Measurements from ENCODE around the gene ARID1A.
A peak's percentile ranks its signal among the peaks of the same experiment; 100 is the strongest.
"Not testable (repeated sequence)": the region's sequence is repeated elsewhere in the genome, so short reads cannot be mapped to it uniquely, and the experiment has no call there.

Gene ARID1A

GRCh38 chr1:26787706-26788514, 92.1 kb downstream of the ARID1A start, which contains the start of gene PIGV:
Gene PIGV (plus strand): TSS chr1:26787950. CDS start chr1:26790816, 2,866 bp downstream.
- peak; percentile 81 to 86 for DNase-seq (ENCODE audit: low read depth in 2 of 2)

DNA sequence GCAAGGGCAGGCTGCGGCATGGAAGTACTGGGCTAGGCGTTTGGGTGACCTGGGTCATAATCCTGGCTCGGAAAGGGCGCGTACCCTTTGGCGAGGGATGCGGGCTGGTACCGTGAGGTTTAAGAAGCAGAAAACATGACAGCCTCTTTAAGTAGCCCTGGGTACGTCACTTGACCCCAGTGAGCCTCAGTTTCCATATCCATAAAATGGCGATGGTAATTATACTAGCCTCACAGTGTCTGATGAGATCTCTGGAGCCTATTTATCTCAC, 92.6 kb downstream of the ARID1A start:
- DNase-seq (ENCODE audit: low read depth in 2 of 2), result no peak

GRCh38 chr1:26788836-26789611, 93.2 kb downstream of the ARID1A start:
- DNase-seq (ENCODE audit: low read depth in 2 of 2), result peak; percentile 70 to 83

DNA sequence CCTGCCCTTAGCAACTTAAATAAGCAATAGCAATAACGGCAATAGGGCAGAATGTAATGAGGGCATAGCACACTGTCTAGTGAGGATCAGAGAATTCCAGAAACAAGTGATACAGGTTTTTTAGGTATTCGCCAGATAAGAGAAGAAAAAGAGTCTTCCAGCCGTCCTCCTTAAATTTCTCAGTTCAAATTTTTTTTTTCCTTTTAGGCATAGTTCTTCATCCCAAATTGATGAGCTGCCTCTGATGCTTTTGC, 93.7 kb downstream of the ARID1A start:
- no peak for DNase-seq (ENCODE audit: low read depth in 2 of 2)

DNA sequence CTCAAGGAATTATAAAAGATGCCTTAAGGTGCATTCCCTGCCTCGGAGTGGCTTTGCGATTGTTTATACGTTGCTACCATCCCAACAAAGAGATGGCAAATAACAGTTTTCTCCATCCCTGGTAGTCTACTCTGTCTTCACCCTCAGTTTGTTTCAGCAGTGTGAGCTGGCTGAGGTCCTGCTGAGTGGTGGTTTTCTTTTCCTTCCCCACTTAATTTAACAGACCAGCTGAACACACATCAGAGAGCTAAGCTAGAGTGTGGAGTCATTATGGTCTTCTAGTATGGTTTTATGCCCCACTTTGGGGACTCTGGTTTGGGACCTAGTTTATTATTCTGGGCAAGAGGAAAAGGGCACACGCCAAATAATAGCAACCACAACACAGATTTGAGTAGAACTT, 94.1 kb downstream of the ARID1A start:
- DNase-seq (ENCODE audit: low read depth in 2 of 2), result no peak

DNA sequence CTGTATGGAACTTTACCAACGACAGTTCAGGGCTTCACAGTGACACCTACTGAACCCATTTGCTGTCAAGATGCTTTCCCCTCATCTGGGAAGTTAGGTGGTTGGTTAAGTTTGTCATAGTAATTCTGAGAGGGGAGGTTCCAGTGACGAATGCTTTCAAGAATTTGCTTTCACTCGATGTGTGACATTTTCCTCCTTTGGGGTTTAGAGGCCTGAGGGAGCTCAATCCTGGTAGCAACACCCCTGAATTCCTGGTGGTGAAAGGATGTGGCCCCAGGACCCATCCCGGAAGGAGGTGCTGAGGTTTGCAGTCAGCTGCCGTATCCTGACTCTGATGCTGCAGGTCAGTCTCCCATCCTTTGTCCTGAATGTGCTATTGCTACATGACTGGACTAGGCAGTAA, 94.7 kb downstream of the ARID1A start:
- no peak for DNase-seq (ENCODE audit: low read depth in 2 of 2)

DNA sequence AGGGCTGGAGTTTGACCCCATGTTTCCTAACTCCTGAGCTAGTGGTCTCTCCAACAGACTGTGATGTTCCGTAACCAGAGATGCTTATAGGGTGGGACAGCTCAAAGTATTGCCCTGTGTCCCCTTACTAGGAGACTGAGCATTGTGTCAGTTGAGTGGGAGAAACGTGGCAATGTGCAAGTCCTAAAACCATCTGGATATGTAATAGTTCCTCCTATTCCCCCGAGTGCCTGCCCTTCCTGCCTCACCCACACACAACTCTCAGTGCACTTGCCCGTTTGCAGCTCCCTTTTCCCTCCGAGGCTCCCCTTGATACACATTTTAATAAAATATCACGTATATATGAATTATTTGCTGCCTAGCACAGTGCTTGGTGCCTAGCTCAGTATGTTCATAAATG, 95.3 kb downstream of the ARID1A start:
- no peak for DNase-seq (ENCODE audit: low read depth in 2 of 2)

DNA sequence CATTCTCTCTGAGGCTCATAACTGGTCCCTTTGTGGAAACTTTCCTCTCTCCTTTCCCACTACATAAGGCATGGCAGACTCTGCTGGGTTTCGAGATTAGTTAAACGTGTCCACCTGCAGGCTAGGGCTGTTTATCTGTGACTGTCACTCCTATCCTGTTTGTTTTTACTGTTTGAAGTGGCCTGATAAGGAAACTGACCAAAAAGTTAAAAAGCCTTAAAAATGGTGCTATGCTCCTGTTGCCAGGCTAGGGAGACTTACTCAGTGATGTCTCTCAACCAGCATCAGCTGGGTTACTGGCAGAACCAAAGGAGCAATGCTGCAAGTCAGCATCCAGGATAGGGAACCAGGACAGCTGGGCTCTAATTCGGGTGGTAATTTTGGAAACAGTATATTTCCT, 95.8 kb downstream of the ARID1A start:
- DNase-seq (ENCODE audit: low read depth in 2 of 2), result no peak

- DNase-seq (ENCODE audit: low read depth in 2 of 2), result no peak
Observed at GRCh38 chr1:26792924-26793323, 97.1 kb downstream of the ARID1A start.

GRCh38 chr1:26794391-26794790, 98.6 kb downstream of the ARID1A start:
- DNase-seq (ENCODE audit: low read depth in 2 of 2), result no peak

DNA sequence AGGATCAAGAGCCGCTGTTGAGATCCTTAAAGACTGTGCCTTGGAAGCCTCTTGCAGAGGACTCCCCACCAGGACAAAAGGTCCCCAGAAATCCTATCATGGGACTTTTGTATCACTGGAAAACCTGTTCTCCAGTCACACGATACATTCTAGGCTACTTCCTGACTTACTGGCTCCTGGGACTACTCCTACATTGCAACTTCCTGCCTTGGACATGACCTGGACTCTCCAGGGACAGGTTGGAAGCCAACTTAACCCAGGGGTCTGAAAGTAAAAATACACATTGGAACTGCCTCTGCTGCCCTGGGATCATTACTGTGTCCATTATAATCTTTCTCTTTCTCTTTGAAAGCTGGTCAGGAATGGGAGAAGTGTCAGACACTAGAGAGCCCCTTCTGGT, 101.8 kb downstream of the ARID1A start:
- no peak for DNase-seq (ENCODE audit: low read depth in 2 of 2)

DNA sequence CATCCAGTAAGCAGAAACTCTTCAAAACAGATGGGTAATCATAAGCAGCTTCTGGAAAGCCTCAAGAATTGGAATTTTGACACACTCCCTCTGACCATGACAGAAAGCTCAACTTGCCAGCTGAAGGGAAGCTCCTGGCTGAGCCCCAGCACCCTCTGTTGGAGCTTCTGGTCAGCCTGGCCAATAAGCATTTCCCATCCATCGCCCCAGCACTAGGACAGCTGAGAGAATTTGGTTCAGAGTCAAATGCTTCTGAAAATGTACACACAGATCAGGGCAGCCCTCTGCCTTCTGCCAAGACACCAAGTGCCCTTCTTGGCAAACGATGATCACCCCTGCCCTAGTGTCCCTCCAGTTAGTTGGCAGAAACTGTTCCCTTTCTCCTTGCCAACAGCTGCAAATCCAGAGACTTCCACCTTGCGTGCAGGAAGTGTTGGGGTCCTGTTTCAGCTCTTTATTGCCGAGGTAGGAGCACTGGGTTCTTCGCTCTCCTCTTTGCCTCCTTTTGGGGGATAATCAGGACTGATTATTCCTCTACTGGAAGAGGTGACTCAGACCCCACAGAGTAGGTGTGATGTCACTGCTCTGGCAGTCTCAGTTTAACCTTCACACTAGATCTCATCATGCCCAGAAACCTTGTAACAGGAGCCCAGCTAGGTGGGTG, 103.8 kb downstream of the ARID1A start:
- DNase-seq (ENCODE audit: low read depth in 2 of 2), result no peak

DNA sequence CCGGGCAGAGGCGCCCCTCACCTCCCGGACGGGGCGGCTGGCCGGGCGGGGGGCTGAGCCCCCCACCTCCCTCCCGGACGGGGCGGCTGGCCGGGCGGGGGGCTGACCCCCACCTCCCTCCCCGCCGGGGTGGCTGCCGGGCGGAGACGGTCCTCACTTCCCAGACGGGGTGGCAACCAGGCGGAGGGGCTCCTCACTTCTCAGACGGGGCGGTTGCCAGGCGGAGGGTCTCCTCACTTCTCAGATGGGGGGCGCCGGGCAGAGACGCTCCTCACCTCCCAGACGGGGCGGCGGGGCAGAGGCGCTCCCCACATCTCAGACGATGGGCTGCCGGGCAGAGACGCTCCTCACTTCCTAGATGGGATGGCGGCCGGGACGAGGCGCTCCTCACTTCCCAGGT, 108.1 kb downstream of the ARID1A start:
- DNase-seq (ENCODE audit: low read depth in 2 of 2), result not testable (repeated sequence)

DNA sequence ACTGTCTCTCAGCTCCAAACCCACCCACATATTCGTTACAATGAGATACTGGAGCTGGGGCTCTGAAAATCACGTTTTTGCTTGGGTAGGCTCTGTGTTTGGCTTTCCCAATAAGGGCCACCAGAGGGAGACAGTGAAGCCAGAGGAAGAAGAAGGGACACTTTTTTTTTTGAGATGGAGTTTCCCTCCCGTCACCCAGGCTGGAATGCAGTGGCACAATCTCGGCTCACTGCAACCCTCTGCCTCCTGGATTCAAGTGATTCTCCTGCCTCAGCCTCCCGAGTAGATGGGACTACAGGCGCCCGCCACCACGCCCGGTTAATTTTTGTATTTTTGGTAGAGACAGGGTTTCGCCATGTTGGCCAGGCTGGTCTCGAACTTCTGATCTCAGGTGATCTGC, 114.3 kb downstream of the ARID1A start:
- peak; percentile 44 to 74 for DNase-seq (ENCODE audit: low read depth in 2 of 2)

GRCh38 chr1:26811057-26811456, 115.2 kb downstream of the ARID1A start:
- no peak for DNase-seq (ENCODE audit: low read depth in 2 of 2)

DNA sequence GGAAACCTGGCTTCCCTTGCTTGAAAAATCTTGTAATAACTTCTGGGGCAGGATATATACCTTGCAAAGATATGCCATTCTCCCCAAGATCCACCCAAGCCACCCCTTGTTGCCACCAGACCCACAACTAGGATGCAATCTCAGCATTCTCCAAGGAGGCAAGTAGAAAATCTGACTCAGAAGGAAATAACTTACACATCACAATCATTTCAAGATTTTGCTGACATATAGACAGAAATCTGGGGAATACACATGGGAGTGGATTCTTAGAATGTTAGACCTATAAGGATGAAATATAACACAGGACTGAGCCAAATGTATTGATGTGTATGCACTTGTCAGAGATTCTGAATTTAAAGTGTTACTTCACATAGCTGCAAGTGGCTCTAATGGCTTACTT, 115.9 kb downstream of the ARID1A start:
- DNase-seq (ENCODE audit: low read depth in 2 of 2), result no peak

DNA sequence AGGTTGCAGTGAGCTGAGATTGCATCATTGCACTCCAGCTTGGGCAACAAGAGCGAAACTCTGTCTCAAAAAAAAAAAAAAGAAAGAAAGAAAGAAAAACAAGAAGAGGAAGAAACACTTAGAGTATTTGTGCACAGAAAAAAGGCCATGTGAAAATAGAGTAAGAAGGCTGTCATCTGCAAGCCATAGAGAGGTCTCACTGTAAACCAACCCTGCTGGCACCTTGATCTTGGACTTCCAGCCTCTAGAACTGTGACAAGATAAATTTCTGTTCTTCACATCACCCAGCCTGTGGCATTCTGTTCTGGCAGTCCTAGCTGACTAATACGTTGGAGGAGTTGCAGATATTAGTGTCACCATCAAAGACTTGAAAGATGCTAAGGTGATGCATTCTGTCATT, 118.6 kb downstream of the ARID1A start:
- DNase-seq (ENCODE audit: low read depth in 2 of 2), result no peak

- no peak for DNase-seq (ENCODE audit: low read depth in 2 of 2)
Observed at GRCh38 chr1:26814893-26815292, 119.1 kb downstream of the ARID1A start.

GRCh38 chr1:26820784-26821269, 125.0 kb downstream of the ARID1A start:
- no peak for DNase-seq (ENCODE audit: low read depth in 2 of 2)

GRCh38 chr1:26822737-26823395, 127.1 kb downstream of the ARID1A start:
- no peak for DNase-seq (ENCODE audit: low read depth in 2 of 2)

DNA sequence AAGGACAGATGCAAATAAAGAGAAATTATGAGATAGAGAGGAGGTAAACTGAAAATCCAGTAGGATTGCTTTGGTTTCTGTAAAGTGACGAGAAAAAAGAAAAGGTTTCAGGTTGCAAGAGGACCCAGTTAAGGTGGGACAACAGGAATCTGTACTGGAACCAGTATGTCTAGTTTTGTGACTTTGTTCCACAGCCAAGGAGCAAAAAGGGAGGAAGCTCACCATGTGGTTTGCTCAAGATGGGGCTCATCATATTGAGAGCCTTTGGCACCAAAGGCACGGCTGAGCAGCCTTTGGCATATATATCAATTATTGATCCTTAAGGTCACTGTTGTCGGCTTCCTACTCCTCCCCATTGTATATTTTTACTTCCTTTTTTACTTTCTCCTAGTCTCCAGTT, 128.9 kb downstream of the ARID1A start:
- no peak for DNase-seq (ENCODE audit: low read depth in 2 of 2)

All from stimulated activated CD4-positive, alpha-beta T cell treated with anti-CD3 and anti-CD28 coated beads, Interleukin-1b, Interleukin-23, amount 100 ng/mL, for 4 hours (primary cell).